GM21717 (cell line): ENCODE measurements around the gene MFAP5.
A peak's percentile ranks its signal among the peaks of the same experiment; 100 is the strongest.
"Not testable (repeated sequence)": the region's sequence is repeated elsewhere in the genome, so short reads cannot be mapped to it uniquely, and the experiment has no call there.

Experiments used
- ATAC-seq: cut with Tn5 transposase; IDR thresholded peaks from one replicate; pipeline ENCODE4 v1.9.1; 2021; ENCODE audit warnings: mild to moderate bottlenecking, moderate library complexity; ENCODE audit not compliant: unreplicated experiment

The MFAP5 gene

DNA sequence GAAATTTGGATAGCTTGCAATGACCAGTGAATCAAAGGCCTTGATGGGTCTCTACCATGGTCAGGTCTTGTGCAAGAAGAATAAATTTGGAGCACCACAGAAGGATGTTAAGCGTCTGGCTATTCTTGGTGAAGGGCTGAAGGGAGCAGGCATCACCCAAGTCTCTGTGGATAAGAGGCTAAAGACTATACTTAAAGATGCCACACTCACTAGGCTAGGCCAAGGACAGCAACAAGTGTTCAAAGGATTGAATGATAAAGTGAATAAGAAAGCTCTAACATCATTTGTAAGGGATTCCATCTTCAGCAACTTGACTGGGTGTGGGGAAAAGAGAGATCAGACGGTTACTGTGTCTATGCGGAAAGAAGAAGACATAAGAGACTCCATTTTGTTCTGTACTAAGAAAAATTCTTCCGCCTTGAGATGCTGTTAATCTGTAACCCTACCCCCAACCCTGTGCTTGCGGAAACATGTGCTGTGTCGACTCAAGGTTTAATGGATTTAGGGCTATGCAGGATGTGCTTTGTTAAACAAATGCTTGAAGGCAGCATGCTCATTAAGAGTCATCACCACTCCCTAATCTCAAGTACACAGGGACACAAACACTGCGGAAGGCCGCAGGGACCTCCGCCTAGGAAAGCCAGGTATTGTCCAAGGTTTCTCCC lies 27.2 kb downstream of the MFAP5 start:
- not testable (repeated sequence) for ATAC-seq

DNA sequence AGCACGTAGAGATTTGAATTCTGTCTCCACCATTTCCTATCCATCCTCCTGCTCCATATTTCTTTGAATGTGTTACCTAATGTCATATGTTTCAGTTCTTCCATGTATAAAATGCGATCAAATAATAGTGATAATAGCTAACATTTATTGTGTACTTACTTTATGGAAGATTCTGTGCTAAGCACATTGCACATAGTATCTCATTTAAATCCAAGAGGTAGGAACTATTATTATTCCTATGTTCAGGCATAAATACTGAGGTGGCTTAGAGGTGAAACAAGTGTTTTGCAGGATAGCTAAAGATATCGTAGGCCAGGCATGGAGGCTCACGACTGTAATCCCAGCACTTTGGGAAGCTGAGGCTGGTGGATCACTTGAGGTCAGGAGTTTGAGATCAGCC lies 32.5 kb downstream of the MFAP5 start:
- no peak for ATAC-seq

DNA sequence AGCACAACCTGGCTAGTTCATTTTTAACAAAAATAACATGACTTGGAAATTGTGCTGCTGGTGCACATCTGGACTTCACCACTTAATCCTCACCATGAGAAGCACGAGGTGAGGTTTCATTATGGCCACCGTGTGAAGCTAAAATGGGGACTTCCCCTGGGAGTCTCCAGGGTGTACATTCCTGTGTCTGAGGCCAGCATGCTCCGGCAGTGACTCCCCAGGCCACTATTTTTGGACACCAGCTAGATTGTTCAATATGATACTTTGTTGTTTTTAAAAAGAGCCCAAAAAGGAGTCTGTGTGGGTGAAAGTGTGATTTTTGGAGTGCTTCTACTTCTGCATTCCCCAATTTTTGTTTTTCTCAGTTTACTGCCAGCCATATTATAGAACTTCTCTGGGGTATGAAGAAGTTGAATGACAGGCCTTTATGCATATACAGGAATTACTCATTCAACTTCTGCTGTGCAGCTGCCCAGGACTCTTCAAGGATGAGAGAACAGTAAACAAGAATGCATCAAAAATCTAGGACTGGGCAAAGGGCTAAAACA lies 33.1 kb downstream of the MFAP5 start:
- ATAC-seq = peak; percentile 86

DNA sequence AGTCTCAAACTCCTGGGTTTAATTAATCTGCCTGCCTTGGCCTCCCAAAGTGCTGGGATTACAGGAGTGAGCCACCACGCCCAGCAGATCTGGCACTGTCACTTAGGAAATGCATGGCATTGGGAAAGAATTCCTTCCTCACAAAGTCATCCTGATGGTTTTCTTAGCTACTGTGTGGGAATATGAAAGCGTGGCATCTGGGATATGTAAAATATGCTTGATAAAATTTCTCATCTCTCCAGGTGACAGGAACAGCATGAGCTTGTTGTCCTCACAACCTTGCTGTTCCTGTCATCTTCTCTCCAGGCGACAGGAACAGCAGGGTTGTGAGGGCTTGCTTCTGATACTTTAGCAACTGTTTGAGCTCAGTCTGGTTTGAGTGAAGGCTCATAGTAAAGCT lies 33.9 kb downstream of the MFAP5 start:
- ATAC-seq = no peak

DNA sequence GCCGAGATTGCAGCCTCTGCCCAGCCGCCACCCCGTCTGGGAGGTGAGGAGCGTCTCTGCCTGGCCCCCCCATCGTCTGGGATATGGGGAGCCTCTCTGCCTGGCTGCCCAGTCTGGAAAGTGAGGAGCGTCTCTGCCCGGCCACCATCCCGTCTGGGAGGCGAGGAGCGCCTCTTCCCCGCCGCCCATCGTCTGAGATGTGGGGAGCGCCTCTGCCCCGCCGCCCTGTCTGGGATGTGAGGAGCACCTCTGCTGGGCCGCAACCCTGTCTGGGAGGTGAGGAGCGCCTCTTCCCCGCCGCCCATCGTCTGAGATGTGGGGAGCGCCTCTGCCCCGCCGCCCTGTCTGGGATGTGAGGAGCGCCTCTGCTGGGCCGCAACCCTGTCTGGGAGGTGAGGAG lies 37.9 kb downstream of the MFAP5 start:
- ATAC-seq = not testable (repeated sequence)

DNA sequence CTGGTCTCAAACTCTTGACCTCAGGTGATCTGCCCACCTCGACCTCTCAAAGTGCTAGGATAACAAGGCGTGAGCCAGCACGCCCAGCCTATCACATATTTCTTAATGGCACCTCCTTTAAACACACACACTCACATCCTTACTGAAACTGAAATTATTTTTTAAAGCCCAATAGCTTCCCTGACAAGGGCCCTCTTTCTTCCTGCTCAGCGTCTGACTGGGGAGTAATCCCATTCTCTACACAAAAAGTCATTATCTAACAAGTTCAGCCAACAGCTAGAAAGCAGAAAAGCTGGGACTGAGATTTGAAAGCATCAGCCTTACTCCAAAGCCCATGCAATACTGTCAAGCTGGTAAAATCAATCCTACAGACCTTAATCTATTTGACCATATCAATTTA lies 40.0 kb downstream of the MFAP5 start:
- ATAC-seq = no peak

GRCh38 chr12:8615206-8615605 lies 47.4 kb downstream of the MFAP5 start:
- no peak for ATAC-seq

- not testable (repeated sequence) for ATAC-seq
These were observed 48.7 kb downstream of the MFAP5 start for GRCh38 chr12:8613881-8614280.

- no peak for ATAC-seq
These were observed 50.0 kb downstream of the MFAP5 start, which contains the start of gene AICDA for GRCh38 chr12:8612629-8613028. TSS of gene AICDA (minus strand) at chr12:8612859. CDS start at chr12:8612767, 92 bp downstream.

GRCh38 chr12:8609061-8609570 lies 53.5 kb downstream of the MFAP5 start:
- no peak for ATAC-seq

- no peak for ATAC-seq
These were observed 55.7 kb downstream of the MFAP5 start for GRCh38 chr12:8606890-8607289.

- ATAC-seq = no peak
These were observed 57.6 kb downstream of the MFAP5 start for GRCh38 chr12:8605057-8605456.

DNA sequence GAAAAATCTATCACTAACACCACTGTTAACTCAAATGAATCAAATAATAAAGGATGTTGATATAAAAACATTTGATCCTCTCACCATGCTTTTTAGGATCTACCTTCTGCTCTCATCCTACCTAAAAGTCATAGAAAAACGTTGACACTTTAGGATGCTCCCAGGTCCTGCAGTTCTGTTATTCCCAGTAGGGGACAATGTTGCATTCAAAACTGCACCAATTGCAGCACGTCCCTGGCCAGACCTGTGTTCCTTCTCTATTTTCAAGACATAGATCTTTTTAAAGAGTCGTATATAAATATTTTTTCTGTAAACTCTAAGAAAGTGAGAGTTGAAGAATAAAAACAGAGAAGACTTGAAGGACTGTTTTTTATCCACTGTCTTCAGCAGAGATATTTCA lies 58.8 kb downstream of the MFAP5 start:
- ATAC-seq = no peak

DNA sequence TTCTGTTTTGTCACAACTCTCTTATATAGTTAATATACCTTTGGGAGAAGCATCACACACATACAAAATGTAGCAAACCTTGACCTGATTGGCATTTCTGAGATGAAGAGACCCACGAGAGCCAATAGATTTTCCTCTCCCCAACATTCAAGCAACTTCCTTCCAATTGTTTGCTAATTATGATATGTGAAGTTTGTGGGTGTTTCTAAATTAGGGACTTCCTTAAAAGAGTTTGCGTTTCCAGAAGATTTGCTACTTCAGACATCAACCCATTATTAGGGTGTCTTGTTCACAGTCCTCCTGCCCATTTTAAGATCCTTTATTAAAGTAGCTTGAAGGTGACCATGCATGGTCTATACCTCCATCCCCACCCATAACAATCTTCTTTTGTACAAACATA lies 59.3 kb downstream of the MFAP5 start:
- ATAC-seq = no peak

GRCh38 chr12:8596561-8596960 lies 66.1 kb downstream of the MFAP5 start:
- ATAC-seq = no peak
